Smooth muscle cell (in vitro differentiated cells): ENCODE measurements around the gene ASB10. TPM values are rescaled to one million over a fixed set of nuclear protein-coding genes. Genes with fewer than 3 reads are reported as not detected.

ENCODE experiments used
- DNase-seq: peaks from one replicate; lab custom pipeline; 2025; ENCODE audit not compliant: unreplicated experiment; lab: John Stamatoyannopoulos, UW
- H2AFZ ChIP-seq: fragments of 200-600 bp; sonication (generic); 2 replicates; pipeline ENCODE4 v1.6.0; 2016; ENCODE audit warnings: antibody characterized with exemption, low read depth, mild to moderate bottlenecking
- H3F3A ChIP-seq: fragments of 200-600 bp; sonication (generic); 2 replicates; pipeline ENCODE4 v1.6.0; 2017; ENCODE audit warnings: antibody characterized with exemption, low read depth
- H3K27ac ChIP-seq: fragments of 200-600 bp; sonication (generic); 2 replicates; pipeline ENCODE4 v1.5.1; 2016; ENCODE audit warnings: low read depth, mild to moderate bottlenecking
- H3K27me3 ChIP-seq: fragments of 200-600 bp; sonication (generic); 2 replicates; pipeline ENCODE4 v1.6.1; 2016; ENCODE audit warnings: low read depth, mild to moderate bottlenecking
- H3K36me3 ChIP-seq: fragments of 200-600 bp; sonication (generic); 2 replicates; pipeline ENCODE4 v1.5.1; 2016; ENCODE audit warnings: low read depth
- H3K4me1 ChIP-seq: fragments of 200-600 bp; sonication (generic); 2 replicates; pipeline ENCODE4 v1.5.1; 2016; ENCODE audit warnings: low read depth
- H3K4me2 ChIP-seq: fragments of 200-600 bp; sonication (generic); 2 replicates; pipeline ENCODE4 v1.6.0; 2016; ENCODE audit warnings: mild to moderate bottlenecking
- H3K4me3 ChIP-seq: fragments of 200-600 bp; sonication (generic); 2 replicates; pipeline ENCODE4 v1.5.1; 2016; ENCODE audit warnings: mild to moderate bottlenecking
- H3K79me2 ChIP-seq: fragments of 200-600 bp; sonication (generic); 2 replicates; pipeline ENCODE4 v1.6.0; 2016; ENCODE audit warnings: low read depth, mild to moderate bottlenecking
- H3K9ac ChIP-seq: fragments of 200-600 bp; sonication (generic); 2 replicates; pipeline ENCODE4 v1.6.0; 2016; ENCODE audit warnings: low read depth
- H3K9me3 ChIP-seq: fragments of 200-600 bp; sonication (generic); replicated peaks from 2 replicates; pipeline ENCODE4 v1.5.1; 2016; ENCODE audit warnings: low read depth
- H4K20me1 ChIP-seq: fragments of 200-600 bp; sonication (generic); 2 replicates; pipeline ENCODE4 v1.6.0; 2016; ENCODE audit warnings: low read depth
- CTCF ChIP-seq: fragments of 200-600 bp; sonication (generic); IDR thresholded peaks from 2 replicates; pipeline ENCODE4 v1.5.1; 2017; ENCODE audit warnings: borderline replicate concordance, mild to moderate bottlenecking, antibody characterized with exemption; ENCODE audit not compliant: insufficient read depth, poor library complexity, severe bottlenecking
- WGBS: methylation state at CpG from one replicate; pipeline ENCODE4 v1.1.7; 2016; ENCODE audit warnings: low lambda C conversion rate; 5-methylcytosine and 5-hydroxymethylcytosine counted together
- polyA plus RNA-seq: library from polyadenylated mRNA; unstranded; fragments of >200 nt; fragmentation: Nextera tagmentation; extraction: Ambion mirVana; gene quantifications from 2 replicates; pipeline ENCODE4 v1.2.1, GENCODE V29; 2016
- total RNA-seq: library from RNA; depleted of rRNA; stranded (reverse); fragments of >200 nt; gene quantifications from 2 replicates; pipeline ENCODE4 v1.2.3, GENCODE V29; 2014

ASB10 gene
- total and polyA plus RNA-seq, 2 experiments from 2014 or later: not detected

- no peaks in the 10 kb centered on the region for H3K9me3 ChIP-seq
- WGBS: 92% methylated on average over 20 of the region's 22 CpGs
- no peak overlapping the region for H3K9ac ChIP-seq
- no peaks in the 10 kb centered on the region for H4K20me1 ChIP-seq
- no peaks in the 10 kb centered on the region for H3K79me2 ChIP-seq
- H3F3A ChIP-seq: no peaks in the 10 kb centered on the region
- no peak overlapping the region for H3K4me3 ChIP-seq
- H2AFZ ChIP-seq: no peak overlapping the region
- H3K4me1 ChIP-seq: no peaks in the 10 kb centered on the region
- H3K36me3 ChIP-seq: no peaks in the 10 kb centered on the region
- H3K27ac ChIP-seq: no peak overlapping the region
- TF ChIP-seq CTCF: no peak
- H3K27me3 ChIP-seq: peaks cover 7% of the 10 kb centered on the region
- H3K4me2 ChIP-seq: no peak overlapping the region
- DNase-seq: no peak
Measured at GRCh38 chr7:151187409-151188251, 580 bp upstream of the ASB10 start.

GRCh38 chr7:151185762-151186639 lies 1.0 kb downstream of the ASB10 start:
- WGBS: 89% methylated on average over 16 of the region's 16 CpGs
- H3K4me3 ChIP-seq: no peak overlapping the region
- H3K9me3 ChIP-seq: no peaks in the 10 kb centered on the region
- no peaks in the 10 kb centered on the region for H3K79me2 ChIP-seq
- no peaks in the 10 kb centered on the region for H4K20me1 ChIP-seq
- H3K27me3 ChIP-seq: peaks cover 4% of the 10 kb centered on the region
- no peak overlapping the region for H3K9ac ChIP-seq
- no peak overlapping the region for H3K27ac ChIP-seq
- DNase-seq: no peak
- no peaks in the 10 kb centered on the region for H3K36me3 ChIP-seq
- no peak overlapping the region for H3K4me2 ChIP-seq
- no peaks in the 10 kb centered on the region for H3F3A ChIP-seq
- H2AFZ ChIP-seq: no peak overlapping the region
- no peaks in the 10 kb centered on the region for H3K4me1 ChIP-seq
- no peak for TF ChIP-seq CTCF

DNA sequence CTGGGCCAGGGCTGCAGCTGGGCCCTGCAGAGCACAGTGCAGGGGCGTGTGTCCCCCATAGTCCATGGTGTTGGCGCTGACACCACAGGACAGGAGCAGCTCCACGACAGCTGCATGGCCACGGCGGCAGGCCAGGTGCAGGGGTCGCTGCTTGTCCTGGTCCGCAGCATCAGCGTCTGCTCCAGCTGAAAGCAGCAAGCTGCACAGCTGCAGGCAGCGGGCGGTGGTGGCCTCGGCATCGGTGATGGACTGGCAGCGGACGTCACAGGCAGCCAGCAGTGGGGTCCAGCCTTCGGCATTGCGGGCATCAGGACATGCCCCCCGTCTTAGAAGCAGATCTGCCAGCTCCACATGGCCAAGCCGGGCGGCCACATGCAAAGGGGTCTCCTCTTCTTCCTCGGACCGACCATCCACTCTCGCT lies 6.0 kb downstream of the ASB10 start:
- Histone ChIP-seq H3K4me2 (no peak overlapping the region), H3K79me2 (no peaks in the 10 kb centered on the region), H3K36me3 (no peaks in the 10 kb centered on the region), H3K9me3 (no peaks in the 10 kb centered on the region), H4K20me1 (no peaks in the 10 kb centered on the region), H2AFZ (no peak overlapping the region), H3K27ac (no peak overlapping the region), H3K9ac (no peak overlapping the region), H3F3A (no peaks in the 10 kb centered on the region), H3K4me3 (no peak overlapping the region), H3K4me1 (no peaks in the 10 kb centered on the region), H3K27me3 (peaks cover 27% of the 10 kb centered on the region)
- no peak for DNase-seq
- no peak for TF ChIP-seq CTCF
- WGBS: 93% methylated on average over 22 of the region's 22 CpGs
